GM19238 (cell line): ENCODE data around the gene MRPL30.
A peak's percentile ranks its signal among the peaks of the same experiment; 100 is the strongest.
"Not testable (repeated sequence)": the region's sequence is repeated elsewhere in the genome, so short reads cannot be mapped to it uniquely, and the experiment has no call there.

Experiments
- DNase-seq: peaks from one replicate; pipeline ENCODE4 v3.0.0; 2011; ENCODE audit warnings: low spot score; ENCODE audit not compliant: insufficient read length

MRPL30 gene

GRCh38 chr2:99180755-99181623 is at the start of gene MRPL30, which contains the start of gene MITD1:
Gene MRPL30 (plus strand): TSS chr2:99181184. CDS start chr2:99186204, 5,020 bp downstream.
Gene MITD1 (minus strand): TSS chr2:99181058. CDS start chr2:99180981, 77 bp downstream.
- DNase-seq, result peak; percentile 63

GRCh38 chr2:99135044-99135556 is 45.9 kb upstream of the MRPL30 start:
- not testable (repeated sequence) for DNase-seq

- DNase-seq, result no peak
These were observed 42.0 kb upstream of the MRPL30 start for GRCh38 chr2:99139003-99139402.

- DNase-seq, result no peak
These were observed 40.7 kb upstream of the MRPL30 start for GRCh38 chr2:99140056-99140859.

- DNase-seq, result no peak
These were observed 40.2 kb upstream of the MRPL30 start for GRCh38 chr2:99140860-99141109.

- peak; percentile 66 for DNase-seq
These were observed 39.6 kb upstream of the MRPL30 start, which contains the start of gene C2orf15 for GRCh38 chr2:99141110-99142108. Gene C2orf15 (plus strand): TSS chr2:99141707. CDS start chr2:99150559, 8,852 bp downstream.

GRCh38 chr2:99150706-99151105 is 30.3 kb upstream of the MRPL30 start:
- no peak for DNase-seq

GRCh38 chr2:99152199-99152895 is 28.6 kb upstream of the MRPL30 start:
- DNase-seq, result no peak

- no peak for DNase-seq
These were observed 26.9 kb upstream of the MRPL30 start for GRCh38 chr2:99153921-99154604.

- peak; percentile 92 for DNase-seq
These were observed 26.1 kb upstream of the MRPL30 start, which contains the start of the genes LIPT1 and TSGA10 for GRCh38 chr2:99154643-99155536. Gene LIPT1 (plus strand): TSS chr2:99154967. CDS start chr2:99161958, 6,991 bp downstream. Gene TSGA10 (minus strand): TSS chr2:99154942. CDS start chr2:99109439, 45,503 bp downstream.

- DNase-seq, result no peak
These were observed 24.1 kb upstream of the MRPL30 start for GRCh38 chr2:99156891-99157290.

GRCh38 chr2:99158599-99158998 is 22.4 kb upstream of the MRPL30 start:
- no peak for DNase-seq

GRCh38 chr2:99159594-99159993 is 21.4 kb upstream of the MRPL30 start:
- no peak for DNase-seq

- no peak for DNase-seq
These were observed 14.8 kb upstream of the MRPL30 start for GRCh38 chr2:99166218-99166617.

GRCh38 chr2:99169534-99169933 is 11.4 kb upstream of the MRPL30 start:
- DNase-seq, result no peak

GRCh38 chr2:99171377-99172140 is 9.4 kb upstream of the MRPL30 start:
- DNase-seq, result no peak

GRCh38 chr2:99181624-99182000 is 628 bp downstream of the MRPL30 start:
- no peak for DNase-seq

- DNase-seq, result no peak
These were observed 2.0 kb downstream of the MRPL30 start for GRCh38 chr2:99183025-99183424.
